ENCODE data around the gene MIB1. TPM values are rescaled to one million over a fixed set of nuclear protein-coding genes. Genes with fewer than 3 reads are reported as not detected.

MIB1 gene
- total and polyA plus RNA-seq, 9 of the 15 experiments (the other 6 are each of a cell fraction or from before 2014, with no cell fraction given): 7.2 to 43.8 (median 23.2) TPM

DNA sequence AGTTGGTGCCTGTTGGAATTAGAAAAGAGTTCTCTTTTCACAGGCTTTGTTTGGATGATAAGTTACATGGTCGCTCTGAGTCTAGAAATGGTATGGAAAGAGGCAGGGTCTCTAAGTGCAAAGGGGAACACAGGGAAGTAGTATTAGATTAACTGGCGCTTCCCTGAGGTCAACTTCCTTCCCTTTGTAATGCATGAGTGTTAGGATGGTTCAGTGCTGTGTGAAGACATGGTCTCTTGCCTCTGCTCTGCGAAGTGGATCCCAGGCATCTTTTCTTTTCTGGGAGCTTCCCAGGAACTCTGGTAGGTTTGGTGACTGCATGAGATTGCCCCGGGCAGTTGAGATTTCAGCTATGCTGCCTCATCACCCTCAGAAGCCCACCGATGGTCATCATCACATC lies 170.3 kb downstream of the MIB1 start:
- Histone ChIP-seq H3K9ac (ENCODE audit: insufficient read depth in 1 of 2, low read depth in 2 of 2, low read length in 2 of 2) (no peak overlapping the region), H3K4me3 (no peak overlapping the region), H3K27me3 (ENCODE audit: control insufficient read depth in 2 of 2, insufficient read depth in 2 of 2, low read length in 2 of 2) (peaks cover 12 to 14% of the 10 kb centered on the region in 2 experiments; a peak in 4 of 5 replicates), H3K4me2 (ENCODE audit: insufficient read depth, low read length) (no peak overlapping the region), H3K27ac (ENCODE audit: extremely low read depth, low read depth, low read length) (no peak overlapping the region), H3K79me2 (ENCODE audit: control insufficient read depth, insufficient read depth, low read length) (no peaks in the 10 kb centered on the region), H3K9me3 (replicated peaks; ENCODE audit: control insufficient read depth, insufficient read depth, low read depth, low read length) (no peaks in the 10 kb centered on the region), H3K9me1 (ENCODE audit: control insufficient read depth, insufficient read depth, low read length) (no peaks in the 10 kb centered on the region), H4K20me1 (replicated peaks; ENCODE audit: control insufficient read depth, insufficient read depth, low read length) (no peaks in the 10 kb centered on the region), H3K4me1 (replicated peaks in 1 of 2; ENCODE audit: control insufficient read depth in 2 of 2, insufficient read depth in 2 of 2, low read length in 2 of 2) (no peaks in the 10 kb centered on the region), H2AFZ (ENCODE audit: low read depth, low read length) (no peak overlapping the region), H3K36me3 (ENCODE audit: control insufficient read depth, insufficient read depth, low read length) (no peaks in the 10 kb centered on the region)
- DNase-seq (ENCODE audit: extremely low read depth in 1 of 4, low spot score in 3 of 4) (no peak), ATAC-seq (no peak), FAIRE-seq (no peak)
- 0% methylated on average over 4 of the region's 5 CpGs for WGBS (ENCODE audit: insufficient coverage, low coverage, missing lambda C conversion rate)
- intact Hi-C loops (cut with micrococcal nuclease): loop anchor here (5.0 kb wide), 1 partner anchor 651 kb away; no protein-coding TSS in a partner anchor
- CTCF ChIA-PET (ENCODE audit: low intra/inter-chr PET ratio): no interaction called here
- no TSS peak for BruUV-seq (replicated peaks)
- in situ Hi-C loops (cut with MboI): loop anchor here (25.0 kb wide), 1 partner anchor 651 kb away; no protein-coding TSS in a partner anchor
- POLR2A ChIA-PET: interaction anchor here (1.2 kb wide), 1 partner anchor 9 kb away, joined by 3 read pairs; no protein-coding TSS in a partner anchor
- TF ChIP-seq SMAD4 (CRISPR knock-in tag; conservative IDR thresholded peaks at IDR 0.05) (no peak), TRIM28 (IDR thresholded peaks at IDR 0.05) (no peak), SLC30A9 (CRISPR knock-in tag; IDR thresholded peaks at IDR 0.05) (no peak), UBTF (IDR thresholded peaks at IDR 0.05; ENCODE audit: borderline replicate concordance in 1 of 2, low read depth in 2 of 2, low read length in 2 of 2) (no peak), ZNF609 (CRISPR knock-in tag; IDR thresholded peaks at IDR 0.05; ENCODE audit: borderline replicate concordance) (no peak), EZH2 (IDR thresholded peaks at IDR 0.05; ENCODE audit: borderline replicate concordance, low read depth, low read length) (no peak), NRF1 (conservative IDR thresholded peaks at IDR 0.05 in 1 of 2, IDR thresholded peaks at IDR 0.05 in 1 of 2) (no peak), ZNF717 (CRISPR knock-in tag; IDR thresholded peaks at IDR 0.05) (no peak), OTX1 (CRISPR knock-in tag; IDR thresholded peaks at IDR 0.05) (no peak)
- TF ChIP-seq, protein P1, sequence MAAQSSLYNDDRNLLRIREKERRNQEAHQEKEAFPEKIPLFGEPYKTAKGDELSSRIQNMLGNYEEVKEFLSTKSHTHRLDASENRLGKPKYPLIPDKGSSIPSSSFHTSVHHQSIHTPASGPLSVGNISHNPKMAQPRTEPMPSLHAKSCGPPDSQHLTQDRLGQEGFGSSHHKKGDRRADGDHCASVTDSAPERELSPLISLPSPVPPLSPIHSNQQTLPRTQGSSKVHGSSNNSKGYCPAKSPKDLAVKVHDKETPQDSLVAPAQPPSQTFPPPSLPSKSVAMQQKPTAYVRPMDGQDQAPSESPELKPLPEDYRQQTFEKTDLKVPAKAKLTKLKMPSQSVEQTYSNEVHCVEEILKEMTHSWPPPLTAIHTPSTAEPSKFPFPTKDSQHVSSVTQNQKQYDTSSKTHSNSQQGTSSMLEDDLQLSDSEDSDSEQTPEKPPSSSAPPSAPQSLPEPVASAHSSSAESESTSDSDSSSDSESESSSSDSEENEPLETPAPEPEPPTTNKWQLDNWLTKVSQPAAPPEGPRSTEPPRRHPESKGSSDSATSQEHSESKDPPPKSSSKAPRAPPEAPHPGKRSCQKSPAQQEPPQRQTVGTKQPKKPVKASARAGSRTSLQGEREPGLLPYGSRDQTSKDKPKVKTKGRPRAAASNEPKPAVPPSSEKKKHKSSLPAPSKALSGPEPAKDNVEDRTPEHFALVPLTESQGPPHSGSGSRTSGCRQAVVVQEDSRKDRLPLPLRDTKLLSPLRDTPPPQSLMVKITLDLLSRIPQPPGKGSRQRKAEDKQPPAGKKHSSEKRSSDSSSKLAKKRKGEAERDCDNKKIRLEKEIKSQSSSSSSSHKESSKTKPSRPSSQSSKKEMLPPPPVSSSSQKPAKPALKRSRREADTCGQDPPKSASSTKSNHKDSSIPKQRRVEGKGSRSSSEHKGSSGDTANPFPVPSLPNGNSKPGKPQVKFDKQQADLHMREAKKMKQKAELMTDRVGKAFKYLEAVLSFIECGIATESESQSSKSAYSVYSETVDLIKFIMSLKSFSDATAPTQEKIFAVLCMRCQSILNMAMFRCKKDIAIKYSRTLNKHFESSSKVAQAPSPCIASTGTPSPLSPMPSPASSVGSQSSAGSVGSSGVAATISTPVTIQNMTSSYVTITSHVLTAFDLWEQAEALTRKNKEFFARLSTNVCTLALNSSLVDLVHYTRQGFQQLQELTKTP (IDR thresholded peaks at IDR 0.05; ENCODE audit: low read depth in 1 of 2, partially characterized antibody in 2 of 2): no peak
